B cell (primary cell): ENCODE data around the gene SLTM. TPM values are rescaled to one million over a fixed set of nuclear protein-coding genes. Genes with fewer than 3 reads are reported as not detected.
"Not testable (repeated sequence)": the region's sequence is repeated elsewhere in the genome, so short reads cannot be mapped to it uniquely, and the experiment has no call there.

ENCODE experiments used
- ATAC-seq: fragments of 200-7000 bp; cut with Tn5 transposase; one replicate; pipeline ENCODE4 v1.10.0; 2021; ENCODE audit warnings: low read depth, mild to moderate bottlenecking, moderate number of reproducible peaks, moderate library complexity
- CTCF ChIA-PET: fragments of 350-600 bp; sonication (Branson Sonifier 250); formaldehyde crosslinking; loops from one replicate; lab custom pipeline; 2021; ENCODE audit warnings: antibody characterized with exemption, inconsistent platforms; lab: Charles Lee
- POLR2A ChIA-PET: fragments of 350-600 bp; sonication (Branson Sonifier 250); formaldehyde crosslinking; loops from one replicate; lab custom pipeline; 2021; ENCODE audit warnings: antibody characterized with exemption; lab: Charles Lee
- DNase-seq: peaks from one replicate; pipeline ENCODE4 v3.0.0; 2013
- H2AFZ ChIP-seq: 2 replicates; pipeline ENCODE4 v1.6.1; 2012; ENCODE audit warnings: mild to moderate bottlenecking, low read depth, low read length; ENCODE audit not compliant: insufficient read depth, poor library complexity, severe bottlenecking
- H3K27ac ChIP-seq, 2 donors: 1 replicate in 1 of 2; 2 replicates in 1 of 2; pipeline ENCODE4 v1.5.1; 2012 to 2013; ENCODE audit warnings: low read length in 2 of 2, mild to moderate bottlenecking in 2 of 2, moderate library complexity in 1 of 2
- H3K27me3 ChIP-seq, 4 experiments: fragments of 200-600 bp in 1 of 4; sonication (generic) in 1 of 4; replicated peaks in 1 of 4; 1 replicate in 2 of 4; 2 replicates in 2 of 4; pipeline versions ENCODE4 v1.6.1 to v1.7.0; 2013 to 2016; ENCODE audit warnings: low read length in 3 of 4, mild to moderate bottlenecking in 2 of 4, mixed read lengths in 1 of 4, moderate library complexity in 1 of 4; ENCODE audit not compliant: insufficient read depth in 4 of 4, control insufficient read depth in 3 of 4; ENCODE audit errors: control extremely low read depth in 1 of 4
- H3K36me3 ChIP-seq, 2 experiments: replicated peaks in 1 of 2; 1 replicate in 1 of 2; 2 replicates in 1 of 2; pipeline versions ENCODE4 v1.6.1 to v1.7.1; 2013; ENCODE audit warnings: low read length in 1 of 2; ENCODE audit not compliant: insufficient read depth in 2 of 2, control insufficient read depth in 1 of 2; ENCODE audit errors: control extremely low read depth in 1 of 2, extremely low read depth in 1 of 2
- H3K4me1 ChIP-seq, 2 donors: fragments of 200-600 bp in 1 of 2; sonication (generic) in 1 of 2; 1 replicate in 1 of 2; 2 replicates in 1 of 2; pipeline versions ENCODE4 v1.5.1 to v1.6.1; 2013 to 2017; ENCODE audit warnings: low read length in 2 of 2; ENCODE audit not compliant: control insufficient read depth in 2 of 2, insufficient read depth in 2 of 2
- H3K4me2 ChIP-seq: replicated peaks from 2 replicates; pipeline ENCODE3; 2012; ENCODE audit warnings: mild to moderate bottlenecking, low read depth, low read length; ENCODE audit not compliant: poor library complexity, severe bottlenecking
- H3K4me3 ChIP-seq, 5 experiments: fragments of 200-600 bp in 1 of 5; sonication (generic) in 1 of 5; 1 replicate in 3 of 5; 2 replicates in 2 of 5; pipeline versions ENCODE4 v1.5.1 to v1.7.0; 2011 to 2016; ENCODE audit warnings: low read length in 4 of 5, mild to moderate bottlenecking in 4 of 5, low read depth in 2 of 5, control low read depth in 1 of 5, moderate library complexity in 1 of 5; ENCODE audit not compliant: insufficient read depth in 1 of 5; ENCODE audit errors: control extremely low read depth in 1 of 5, extremely low read depth in 1 of 5
- H3K79me2 ChIP-seq: fragments of 200-600 bp; sonication (generic); one replicate; pipeline ENCODE4 v1.6.0; 2016; ENCODE audit warnings: low read length; ENCODE audit not compliant: control insufficient read depth, insufficient read depth
- H3K9ac ChIP-seq: fragments of 200-600 bp; sonication (generic); 2 replicates; pipeline ENCODE4 v1.6.1; 2017; ENCODE audit warnings: mild to moderate bottlenecking, low read length, moderate library complexity
- H3K9me3 ChIP-seq, 3 donors: one replicate each; pipeline versions ENCODE4 v1.6.1 to v1.7.1; 2013; ENCODE audit warnings: low read length in 2 of 3; ENCODE audit not compliant: control insufficient read depth in 2 of 3, insufficient read depth in 1 of 3; ENCODE audit errors: control extremely low read depth in 1 of 3
- H4K20me1 ChIP-seq: 2 replicates; pipeline ENCODE4 v1.6.0; 2012; ENCODE audit warnings: mild to moderate bottlenecking, low read length; ENCODE audit not compliant: insufficient read depth, control insufficient read depth, poor library complexity, severe bottlenecking
- H3K27ac Mint-ChIP-seq: one replicate; pipeline ENCODE4 v1.8.0; 2021; ENCODE audit warnings: mixed read lengths
- H3K27me3 Mint-ChIP-seq: one replicate; pipeline ENCODE4 v1.8.0; 2021; ENCODE audit warnings: mixed read lengths
- H3K4me1 Mint-ChIP-seq: one replicate; pipeline ENCODE4 v1.8.0; 2021; ENCODE audit warnings: mixed read lengths
- H3K4me3 Mint-ChIP-seq: one replicate; pipeline ENCODE4 v1.8.0; 2021; ENCODE audit warnings: mixed read lengths
- H3K9me3 Mint-ChIP-seq: one replicate; pipeline ENCODE4 v1.8.0; 2022; ENCODE audit warnings: mixed read lengths; ENCODE audit not compliant: insufficient read depth
- CTCF ChIP-seq: fragments of 200-600 bp; IDR thresholded peaks from one replicate; pipeline ENCODE4 v1.8.0; 2022; ENCODE audit warnings: antibody characterized with exemption, mild to moderate bottlenecking
- EZH2 ChIP-seq: IDR thresholded peaks from 2 replicates; pipeline ENCODE4 v1.6.1; 2012; ENCODE audit warnings: borderline replicate concordance, low read depth, mild to moderate bottlenecking, moderate library complexity, low read length; ENCODE audit not compliant: insufficient read depth, poor library complexity, severe bottlenecking
- WGBS: methylation state at CpG from one replicate; pipeline ENCODE4 v1.1.5; 2013; ENCODE audit warnings: missing lambda C conversion rate; ENCODE audit not compliant: insufficient coverage; 5-methylcytosine and 5-hydroxymethylcytosine counted together
- intact Hi-C: fragments of 100-400 bp; cut with micrococcal nuclease; formaldehyde crosslinking; loops from one replicate; pipeline ENCODE4 v1.10.0; 2022
- polyA plus RNA-seq: library from polyadenylated mRNA; depleted of rRNA; stranded (reverse); fragments of >200 nt; gene quantifications from 2 replicates; pipeline ENCODE4 v1.2.3, GENCODE V29; 2012
- total RNA-seq, 2 donors: library from RNA; stranded (reverse); fragments of 120-200 nt in 1 of 2; gene quantifications; 1 replicate in 1 of 2; 2 replicates in 1 of 2; pipeline versions ENCODE4 v1.2.3 to v1.2.4, GENCODE V29; 2013 to 2022

The SLTM gene
- total and polyA plus RNA-seq, 2 donors (not counting 1 experiment from before 2014, with no cell fraction given): 83.2 to 183 TPM

GRCh38 chr15:58921267-58921790 is 12.2 kb downstream of the SLTM start:
- intact Hi-C loops: no loop called here
- H3K27me3 Mint-ChIP-seq: no peaks in the 10 kb centered on the region
- Histone ChIP-seq H3K9me3 (no peaks in the 10 kb centered on the region), H3K27me3 (no peaks in the 10 kb centered on the region), H3K4me2 (no peak overlapping the region), H4K20me1 (peaks cover 57% of the 10 kb centered on the region), H3K36me3 (peaks cover 8 to 41% of the 10 kb centered on the region in 2 experiments), H3K79me2 (peaks cover 88% of the 10 kb centered on the region), H3K4me1 (peaks cover 11% of the 10 kb centered on the region in 2 donors), H3K4me3 (no peak overlapping the region), H3K9ac (no peak overlapping the region), H3K27ac (no peak overlapping the region), H2AFZ (no peak overlapping the region)
- ChIA-PET CTCF (no interaction called here), POLR2A (no interaction called here)
- WGBS: no CpG with 5 or more reads among the region's 4 CpGs
- H3K9me3 Mint-ChIP-seq: no peaks in the 10 kb centered on the region
- H3K4me1 Mint-ChIP-seq: peaks cover 32% of the 10 kb centered on the region
- no peak overlapping the region for H3K4me3 Mint-ChIP-seq
- ATAC-seq (no peak), DNase-seq (no peak)
- TF ChIP-seq EZH2 (no peak), CTCF (no peak)
- H3K27ac Mint-ChIP-seq: no peak overlapping the region

- H3K27ac Mint-ChIP-seq, H2AFZ ChIP-seq, H3K9me3 ChIP-seq, H3K27me3 ChIP-seq, ATAC-seq, H3K4me2 ChIP-seq, H3K9me3 Mint-ChIP-seq, CTCF ChIA-PET, H3K9ac ChIP-seq, H3K27ac ChIP-seq, H3K4me3 ChIP-seq, H3K4me3 Mint-ChIP-seq, H3K27me3 Mint-ChIP-seq, intact Hi-C loops, DNase-seq: not testable (repeated sequence)
- peaks cover 31% of the 10 kb centered on the region for H3K4me1 Mint-ChIP-seq
- peaks cover 84% of the 10 kb centered on the region for H3K79me2 ChIP-seq
- WGBS: 100% methylated on average over 3 of the region's 7 CpGs
- peaks cover 57% of the 10 kb centered on the region for H4K20me1 ChIP-seq
- peaks cover 6 to 41% of the 10 kb centered on the region in 2 experiments for H3K36me3 ChIP-seq
- POLR2A ChIA-PET: interaction anchor here (0.6 kb wide), 1 partner anchor 149 kb away, joined by 3 read pairs; no protein-coding TSS in a partner anchor
- peaks cover 11% of the 10 kb centered on the region in 2 donors for H3K4me1 ChIP-seq
Observed at GRCh38 chr15:58920447-58920846, 13.0 kb downstream of the SLTM start.
